ENCODE data around the gene ATXN7L1. TPM values are rescaled to one million over a fixed set of nuclear protein-coding genes. Genes with fewer than 3 reads are reported as not detected.

The ATXN7L1 gene
- total and polyA plus RNA-seq, 2 of the 13 experiments (the other 11 are each of a cell fraction or from before 2014, with no cell fraction given), result 4.1 to 7.8 TPM

DNA sequence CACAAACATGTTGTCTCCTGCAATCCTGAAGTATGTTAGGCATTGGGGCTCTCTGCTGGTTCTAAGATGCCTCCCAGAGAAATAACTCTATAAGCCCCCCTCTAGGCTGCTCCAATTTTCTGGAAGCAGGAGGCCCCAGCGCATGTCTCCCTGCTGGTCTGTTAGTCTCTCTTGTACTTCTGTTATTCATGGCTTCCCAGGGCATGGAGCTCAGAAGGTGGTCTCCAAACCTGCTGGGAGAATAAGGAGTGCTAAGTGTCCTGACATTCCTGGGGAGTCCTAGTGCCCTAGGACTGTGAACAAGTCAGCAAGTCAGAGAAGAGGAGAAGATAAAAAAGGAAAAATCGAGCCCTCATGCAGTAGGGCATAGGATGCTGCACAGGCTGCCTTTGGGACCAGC lies 224.6 kb downstream of the ATXN7L1 start:
- Histone ChIP-seq H3K36me3 (replicated peaks in 1 of 2; ENCODE audit: control insufficient read depth in 1 of 2, insufficient read depth in 2 of 2, low read length in 2 of 2) (no peaks in the 10 kb centered on the region), H3K79me2 (ENCODE audit: insufficient read depth, low read length) (no peaks in the 10 kb centered on the region), H3K4me1 (ENCODE audit: insufficient read depth, low read length) (peaks cover 46% of the 10 kb centered on the region), H2AFZ (ENCODE audit: low read length) (no peak overlapping the region), H3K9ac (ENCODE audit: insufficient read depth, low read depth, low read length) (no peak overlapping the region), H3K27ac (ENCODE audit: extremely low read length, insufficient read depth, low read length) (no peak overlapping the region), H3K4me3 (replicated peaks in 1 of 3; ENCODE audit: insufficient read depth in 1 of 3, low read depth in 2 of 3, low read length in 3 of 3) (no peak overlapping the region), H3K27me3 (ENCODE audit: control insufficient read depth in 1 of 2, insufficient read depth in 2 of 2, low read length in 2 of 2) (no peaks in the 10 kb centered on the region), H3K4me2 (ENCODE audit: low read depth, low read length) (no peak overlapping the region), H4K20me1 (ENCODE audit: insufficient read depth, low read length) (no peaks in the 10 kb centered on the region), H3K9me3 (ENCODE audit: low read length) (no peaks in the 10 kb centered on the region)
- POLR2A ChIA-PET, result interaction anchor here (1.5 kb wide), 1 partner anchor 25 kb away, joined by 3 read pairs; no protein-coding TSS in a partner anchor
- TF ChIP-seq BRCA1 (CRISPR knock-in tag; IDR thresholded peaks at IDR 0.05), result no peak
- TF ChIP-seq POGZ (CRISPR knock-in tag; IDR thresholded peaks at IDR 0.05), result no peak
- no peak for TF ChIP-seq ZNF670 (CRISPR knock-in tag; IDR thresholded peaks at IDR 0.05; ENCODE audit: borderline replicate concordance)
- no peak for TF ChIP-seq RFXANK (CRISPR knock-in tag; IDR thresholded peaks at IDR 0.05)
- TF ChIP-seq NR3C1 (CRISPR knock-in tag; IDR thresholded peaks at IDR 0.05), result no peak
- TF ChIP-seq ZNF570 (CRISPR knock-in tag; IDR thresholded peaks at IDR 0.05; ENCODE audit: borderline replicate concordance), result no peak
- TF ChIP-seq ZMAT3 (CRISPR knock-in tag; conservative IDR thresholded peaks at IDR 0.05), result no peak
- TF ChIP-seq, protein P1, sequence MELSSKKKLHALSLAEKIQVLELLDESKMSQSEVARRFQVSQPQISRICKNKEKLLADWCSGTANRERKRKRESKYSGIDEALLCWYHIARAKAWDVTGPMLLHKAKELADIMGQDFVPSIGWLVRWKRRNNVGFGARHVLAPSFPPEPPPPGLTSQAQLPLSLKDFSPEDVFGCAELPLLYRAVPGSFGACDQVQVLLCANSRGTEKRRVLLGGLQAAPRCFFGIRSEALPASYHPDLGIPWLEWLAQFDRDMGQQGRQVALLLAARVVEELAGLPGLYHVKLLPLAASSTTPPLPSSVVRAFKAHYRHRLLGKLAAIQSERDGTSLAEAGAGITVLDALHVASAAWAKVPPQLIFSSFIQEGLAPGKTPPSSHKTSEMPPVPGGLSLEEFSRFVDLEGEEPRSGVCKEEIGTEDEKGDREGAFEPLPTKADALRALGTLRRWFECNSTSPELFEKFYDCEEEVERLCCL (CRISPR knock-in tag; IDR thresholded peaks at IDR 0.05; ENCODE audit: borderline replicate concordance), result no peak
- TF ChIP-seq ZNF564 (CRISPR knock-in tag; IDR thresholded peaks at IDR 0.05), result no peak
- no peak for TF ChIP-seq ZNF746 (CRISPR knock-in tag; IDR thresholded peaks at IDR 0.05)
- TF ChIP-seq, protein P2, sequence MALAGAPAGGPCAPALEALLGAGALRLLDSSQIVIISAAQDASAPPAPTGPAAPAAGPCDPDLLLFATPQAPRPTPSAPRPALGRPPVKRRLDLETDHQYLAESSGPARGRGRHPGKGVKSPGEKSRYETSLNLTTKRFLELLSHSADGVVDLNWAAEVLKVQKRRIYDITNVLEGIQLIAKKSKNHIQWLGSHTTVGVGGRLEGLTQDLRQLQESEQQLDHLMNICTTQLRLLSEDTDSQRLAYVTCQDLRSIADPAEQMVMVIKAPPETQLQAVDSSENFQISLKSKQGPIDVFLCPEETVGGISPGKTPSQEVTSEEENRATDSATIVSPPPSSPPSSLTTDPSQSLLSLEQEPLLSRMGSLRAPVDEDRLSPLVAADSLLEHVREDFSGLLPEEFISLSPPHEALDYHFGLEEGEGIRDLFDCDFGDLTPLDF (CRISPR knock-in tag; IDR thresholded peaks at IDR 0.05), result no peak
- no peak for TF ChIP-seq SALL1 (CRISPR knock-in tag; IDR thresholded peaks at IDR 0.05)
- TF ChIP-seq, protein P3, sequence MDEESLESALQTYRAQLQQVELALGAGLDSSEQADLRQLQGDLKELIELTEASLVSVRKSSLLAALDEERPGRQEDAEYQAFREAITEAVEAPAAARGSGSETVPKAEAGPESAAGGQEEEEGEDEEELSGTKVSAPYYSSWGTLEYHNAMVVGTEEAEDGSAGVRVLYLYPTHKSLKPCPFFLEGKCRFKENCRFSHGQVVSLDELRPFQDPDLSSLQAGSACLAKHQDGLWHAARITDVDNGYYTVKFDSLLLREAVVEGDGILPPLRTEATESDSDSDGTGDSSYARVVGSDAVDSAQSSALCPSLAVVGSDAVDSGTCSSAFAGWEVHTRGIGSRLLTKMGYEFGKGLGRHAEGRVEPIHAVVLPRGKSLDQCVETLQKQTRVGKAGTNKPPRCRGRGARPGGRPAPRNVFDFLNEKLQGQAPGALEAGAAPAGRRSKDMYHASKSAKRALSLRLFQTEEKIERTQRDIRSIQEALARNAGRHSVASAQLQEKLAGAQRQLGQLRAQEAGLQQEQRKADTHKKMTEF (CRISPR knock-in tag; IDR thresholded peaks at IDR 0.05), result no peak
- TF ChIP-seq, protein P4, sequence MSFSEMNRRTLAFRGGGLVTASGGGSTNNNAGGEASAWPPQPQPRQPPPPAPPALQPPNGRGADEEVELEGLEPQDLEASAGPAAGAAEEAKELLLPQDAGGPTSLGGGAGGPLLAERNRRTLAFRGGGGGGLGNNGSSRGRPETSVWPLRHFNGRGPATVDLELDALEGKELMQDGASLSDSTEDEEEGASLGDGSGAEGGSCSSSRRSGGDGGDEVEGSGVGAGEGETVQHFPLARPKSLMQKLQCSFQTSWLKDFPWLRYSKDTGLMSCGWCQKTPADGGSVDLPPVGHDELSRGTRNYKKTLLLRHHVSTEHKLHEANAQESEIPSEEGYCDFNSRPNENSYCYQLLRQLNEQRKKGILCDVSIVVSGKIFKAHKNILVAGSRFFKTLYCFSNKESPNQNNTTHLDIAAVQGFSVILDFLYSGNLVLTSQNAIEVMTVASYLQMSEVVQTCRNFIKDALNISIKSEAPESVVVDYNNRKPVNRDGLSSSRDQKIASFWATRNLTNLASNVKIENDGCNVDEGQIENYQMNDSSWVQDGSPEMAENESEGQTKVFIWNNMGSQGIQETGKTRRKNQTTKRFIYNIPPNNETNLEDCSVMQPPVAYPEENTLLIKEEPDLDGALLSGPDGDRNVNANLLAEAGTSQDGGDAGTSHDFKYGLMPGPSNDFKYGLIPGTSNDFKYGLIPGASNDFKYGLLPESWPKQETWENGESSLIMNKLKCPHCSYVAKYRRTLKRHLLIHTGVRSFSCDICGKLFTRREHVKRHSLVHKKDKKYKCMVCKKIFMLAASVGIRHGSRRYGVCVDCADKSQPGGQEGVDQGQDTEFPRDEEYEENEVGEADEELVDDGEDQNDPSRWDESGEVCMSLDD (CRISPR knock-in tag; IDR thresholded peaks at IDR 0.05; ENCODE audit: borderline replicate concordance), result no peak
- in situ Hi-C loops (cut with HindIII; ENCODE audit: extremely low pct_ligation_motif_present, low pct_unique_long_range_greater_than_20kb) (loop anchor here (5.0 kb wide), 1 partner anchor 391 kb away; no protein-coding TSS in a partner anchor), intact Hi-C loops (cut with micrococcal nuclease; ENCODE audit: unreplicated experiment) (loop anchor here (2.0 to 10.0 kb wide), 4 partner anchors 109 to 513 kb away; partner anchors contain the start of gene ATXN7L1)
- ATAC-seq, result no peak
- no peak for FAIRE-seq
- no peak for DNase-seq (ENCODE audit: low spot score)
- BruUV-seq (replicated peaks), result no TSS peak
- CTCF ChIA-PET (ENCODE audit: low intra/inter-chr PET ratio, low total read pairs), result interaction anchor here (2.5 kb wide), 1 partner anchor 390 kb away, joined by 24 read pairs; no protein-coding TSS in a partner anchor
- WGBS (ENCODE audit: low lambda C conversion rate), result 98% methylated on average over 2 of the region's 2 CpGs
